PC-3 (cell line): ENCODE measurements around the gene SHCBP1L. TPM values are rescaled to one million over a fixed set of nuclear protein-coding genes. Genes with fewer than 3 reads are reported as not detected.

Experiments
- ATAC-seq: fragments of 200-7000 bp; cut with Tn5 transposase; 2 replicates; pipeline ENCODE4 v1.9.1; 2020; ENCODE audit warnings: mild to moderate bottlenecking, moderate library complexity
- BruUV-seq: library from RNA; stranded (reverse); fragments of 400-500 nt; replicated peaks from 2 replicates; lab custom pipeline; 2021; lab: Mats Ljungman, UMichigan
- CTCF ChIA-PET: fragments of 300-600 bp; sonication (Branson Sonifier 250); formaldehyde crosslinking; loops from one replicate; lab custom pipeline; 2022; ENCODE audit warnings: antibody characterized with exemption; lab: Charles Lee
- POLR2A ChIA-PET: fragments of 300-600 bp; sonication (Branson Sonifier 250); formaldehyde crosslinking; loops from one replicate; lab custom pipeline; 2022; ENCODE audit warnings: antibody characterized with exemption; ENCODE audit not compliant: unreplicated experiment; lab: Charles Lee
- DNase-seq: peaks from one replicate; pipeline ENCODE4 v3.0.0-alpha.2; 2015
- H2AFZ ChIP-seq: fragments of 300-600 bp; sonication (generic); 2 replicates; pipeline ENCODE4 v1.6.0; 2016; ENCODE audit warnings: antibody characterized with exemption, low read length
- H3F3A ChIP-seq: fragments of 300-600 bp; sonication (generic); one replicate; pipeline ENCODE4 v1.6.0; 2017; ENCODE audit warnings: antibody characterized with exemption, low read length, control low read depth, mild to moderate bottlenecking; ENCODE audit not compliant: unreplicated experiment
- H3K27ac ChIP-seq: fragments of 300-600 bp; sonication (generic); 2 replicates; pipeline ENCODE4 v1.5.1; 2016; ENCODE audit warnings: mild to moderate bottlenecking, low read length
- H3K27me3 ChIP-seq: fragments of 300-600 bp; sonication (generic); 2 replicates; pipeline ENCODE4 v1.6.1; 2016; ENCODE audit warnings: low read length, mixed read lengths
- H3K36me3 ChIP-seq: fragments of 300-600 bp; sonication (generic); 2 replicates; pipeline ENCODE4 v1.6.1; 2016; ENCODE audit warnings: low read depth, mixed run types, low read length, mixed read lengths
- H3K4me1 ChIP-seq: fragments of 300-600 bp; sonication (generic); 2 replicates; pipeline ENCODE4 v1.5.1; 2016; ENCODE audit warnings: low read length; ENCODE audit not compliant: insufficient read depth
- H3K4me2 ChIP-seq: fragments of 300-600 bp; sonication (generic); 2 replicates; pipeline ENCODE4 v1.6.0; 2016; ENCODE audit warnings: low read length
- H3K4me3 ChIP-seq: fragments of 300-600 bp; sonication (generic); 2 replicates; pipeline ENCODE4 v1.5.1; 2016; ENCODE audit warnings: mild to moderate bottlenecking, low read length, mixed read lengths
- H3K79me2 ChIP-seq: fragments of 300-600 bp; sonication (generic); 2 replicates; pipeline ENCODE4 v1.6.1; 2017; ENCODE audit warnings: low read length, mixed read lengths
- H3K9ac ChIP-seq: fragments of 300-600 bp; sonication (generic); 2 replicates; pipeline ENCODE4 v1.6.0; 2016; ENCODE audit warnings: mild to moderate bottlenecking, low read length
- H3K9me2 ChIP-seq: fragments of 300-600 bp; sonication (generic); replicated peaks from 2 replicates; pipeline ENCODE4 v1.6.1; 2016; ENCODE audit warnings: mixed run types, low read length, mixed read lengths
- H3K9me3 ChIP-seq: fragments of 300-600 bp; sonication (generic); 2 replicates; pipeline ENCODE4 v1.6.1; 2016; ENCODE audit warnings: low read length, mixed read lengths
- H4K20me1 ChIP-seq: fragments of 300-600 bp; sonication (generic); 2 replicates; pipeline ENCODE4 v1.6.1; 2016; ENCODE audit warnings: low read length, mixed read lengths
- CTCF ChIP-seq: fragments of 300-600 bp; sonication (generic); conservative IDR thresholded peaks from 2 replicates; pipeline ENCODE4 v1.5.1; 2017; ENCODE audit warnings: antibody characterized with exemption, low read depth, mild to moderate bottlenecking, low read length
- EZH2 ChIP-seq: fragments of 300-600 bp; sonication (generic); IDR thresholded peaks from one replicate; pipeline ENCODE4 v1.6.1; 2017; ENCODE audit warnings: antibody characterized with exemption, mild to moderate bottlenecking, low read length; ENCODE audit not compliant: unreplicated experiment
- EZH2phosphoT487 ChIP-seq: fragments of 300-600 bp; sonication (generic); IDR thresholded peaks from 2 replicates; pipeline ENCODE4 v1.6.1; 2018; ENCODE audit warnings: mild to moderate bottlenecking, antibody characterized with exemption, low read length, borderline replicate concordance
- intact Hi-C: fragments of 100-400 bp; cut with micrococcal nuclease; formaldehyde crosslinking; loops from 2 replicates; pipeline ENCODE4 v1.9.0; 2023
- total RNA-seq: library from RNA; depleted of rRNA; stranded (reverse); fragments of >200 nt; gene quantifications from 2 replicates; pipeline ENCODE4 v1.2.3, GENCODE V29; 2014

The SHCBP1L gene
- total RNA-seq, 1 experiment from 2014 or later: not detected

GRCh38 chr1:182968151-182968741 is 15.3 kb upstream of the SHCBP1L start:
- H3K4me2 ChIP-seq: peak overlapping the region; percentile 55
- no peaks in the 10 kb centered on the region for H3K27me3 ChIP-seq
- H2AFZ ChIP-seq: no peak overlapping the region
- ChIA-PET POLR2A (no interaction called here), CTCF (no interaction called here)
- no peaks in the 10 kb centered on the region for H3K9me2 ChIP-seq
- H3K9me3 ChIP-seq: no peaks in the 10 kb centered on the region
- DNase-seq (peak; percentile 80), ATAC-seq (peak; percentile 66)
- H3F3A ChIP-seq: no peaks in the 10 kb centered on the region
- no peaks in the 10 kb centered on the region for H4K20me1 ChIP-seq
- no peaks in the 10 kb centered on the region for H3K79me2 ChIP-seq
- TF ChIP-seq CTCF: no peak
- TF ChIP-seq EZH2: no peak
- TF ChIP-seq EZH2phosphoT487: no peak
- no peaks in the 10 kb centered on the region for H3K36me3 ChIP-seq
- peaks cover 25% of the 10 kb centered on the region for H3K4me1 ChIP-seq
- intact Hi-C loops: loop anchor here (10.0 kb wide), 2 partner anchors 107 to 167 kb away; no protein-coding TSS in a partner anchor
- no peak overlapping the region for H3K9ac ChIP-seq
- H3K4me3 ChIP-seq: no peak overlapping the region
- peak overlapping the region; percentile 51 for H3K27ac ChIP-seq
- no TSS peak for BruUV-seq

DNA sequence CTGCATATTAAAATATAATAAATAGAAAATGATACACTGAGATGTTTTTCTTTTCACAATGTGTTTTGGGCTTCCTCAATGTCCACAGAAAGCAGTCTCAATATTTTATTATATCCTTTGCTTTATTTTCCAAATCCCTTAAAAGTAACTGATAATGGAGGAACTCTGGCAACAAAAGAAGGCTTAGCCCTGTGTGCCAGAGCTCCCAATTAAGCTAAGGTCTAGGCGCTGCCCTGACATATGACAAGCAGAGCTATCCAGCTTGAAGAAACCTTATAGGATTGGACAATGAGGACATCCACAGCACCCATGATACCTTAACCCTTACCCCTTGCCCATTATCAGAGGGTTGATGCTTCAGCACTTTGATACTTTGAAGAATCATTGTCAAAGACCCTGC is 12.9 kb upstream of the SHCBP1L start:
- H3K36me3 ChIP-seq: no peaks in the 10 kb centered on the region
- intact Hi-C loops: loop anchor here (10.0 kb wide), 2 partner anchors 109 to 169 kb away; no protein-coding TSS in a partner anchor
- no peak overlapping the region for H3K9ac ChIP-seq
- ATAC-seq: no peak
- no peaks in the 10 kb centered on the region for H3K9me2 ChIP-seq
- no peaks in the 10 kb centered on the region for H3K79me2 ChIP-seq
- no peak for DNase-seq
- H3K4me1 ChIP-seq: peaks cover 29% of the 10 kb centered on the region
- H3K4me2 ChIP-seq: no peak overlapping the region
- TF ChIP-seq EZH2: no peak
- TF ChIP-seq CTCF: no peak
- TF ChIP-seq EZH2phosphoT487: no peak
- BruUV-seq: no TSS peak
- H3K27me3 ChIP-seq: no peaks in the 10 kb centered on the region
- H4K20me1 ChIP-seq: no peaks in the 10 kb centered on the region
- no peaks in the 10 kb centered on the region for H3K9me3 ChIP-seq
- no peak overlapping the region for H3K27ac ChIP-seq
- H3K4me3 ChIP-seq: no peak overlapping the region
- CTCF ChIA-PET: no interaction called here
- H3F3A ChIP-seq: no peaks in the 10 kb centered on the region
- POLR2A ChIA-PET: no interaction called here
- no peak overlapping the region for H2AFZ ChIP-seq

DNA sequence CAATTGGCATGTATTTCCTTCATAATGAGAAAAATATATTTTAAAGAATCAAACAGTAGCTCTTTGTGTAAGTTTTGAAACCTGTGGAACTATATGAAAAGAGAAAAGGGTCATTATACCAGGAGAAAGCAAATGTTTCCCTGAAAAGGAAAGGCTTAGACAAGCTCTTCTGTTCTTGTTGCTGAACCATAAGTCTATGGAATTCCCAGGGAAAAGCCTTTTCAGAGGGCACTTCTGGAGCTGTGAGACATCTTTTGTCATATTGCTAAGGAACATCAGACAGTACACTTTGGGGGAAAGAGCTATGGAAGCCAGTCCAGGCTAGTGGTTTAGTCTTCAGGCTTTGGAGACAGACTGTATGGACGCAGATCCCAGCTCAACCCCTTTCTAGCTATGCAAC is 12.1 kb upstream of the SHCBP1L start:
- intact Hi-C loops: loop anchor here (10.0 kb wide), 2 partner anchors 110 to 170 kb away; no protein-coding TSS in a partner anchor
- H3K4me2 ChIP-seq: no peak overlapping the region
- no peaks in the 10 kb centered on the region for H3K79me2 ChIP-seq
- no TSS peak for BruUV-seq
- H3K9me2 ChIP-seq: no peaks in the 10 kb centered on the region
- H4K20me1 ChIP-seq: no peaks in the 10 kb centered on the region
- no peaks in the 10 kb centered on the region for H3K36me3 ChIP-seq
- POLR2A ChIA-PET: no interaction called here
- ATAC-seq (no peak), DNase-seq (no peak)
- no peak overlapping the region for H3K4me3 ChIP-seq
- CTCF ChIA-PET: no interaction called here
- peaks cover 29% of the 10 kb centered on the region for H3K4me1 ChIP-seq
- H2AFZ ChIP-seq: no peak overlapping the region
- no peaks in the 10 kb centered on the region for H3K27me3 ChIP-seq
- no peaks in the 10 kb centered on the region for H3F3A ChIP-seq
- no peak for TF ChIP-seq EZH2
- no peak for TF ChIP-seq CTCF
- TF ChIP-seq EZH2phosphoT487: no peak
- H3K9ac ChIP-seq: no peak overlapping the region
- H3K27ac ChIP-seq: no peak overlapping the region
- no peaks in the 10 kb centered on the region for H3K9me3 ChIP-seq
